ENCODE data around the gene ZNF319. TPM values are rescaled to one million over a fixed set of nuclear protein-coding genes. Genes with fewer than 3 reads are reported as not detected.

The ZNF319 gene
- total RNA-seq, 1 donor, result 4.8 TPM

DNA sequence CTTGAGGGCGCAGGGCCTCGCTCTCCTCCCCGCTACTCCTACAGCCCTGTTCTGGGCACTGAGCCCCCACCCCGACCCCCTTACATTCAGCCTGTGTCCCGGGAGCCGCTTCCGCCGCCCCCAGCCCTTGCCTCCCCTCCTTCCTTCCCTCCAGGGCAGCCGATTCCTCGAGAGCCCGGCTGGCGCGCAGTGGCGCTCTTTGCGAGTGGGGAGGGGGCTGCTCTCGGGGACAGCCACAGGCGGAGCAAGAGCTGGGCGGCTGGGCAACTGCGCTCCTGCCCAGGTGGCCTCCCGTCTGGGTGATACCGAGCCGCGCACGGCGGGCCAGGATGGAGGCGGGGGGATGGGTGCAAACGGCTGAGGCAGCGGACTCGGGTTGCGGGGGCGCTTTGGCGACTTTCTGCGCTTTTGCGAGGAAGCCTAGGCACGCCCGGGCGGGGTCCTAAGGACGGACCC is 26.3 kb upstream of the ZNF319 start:
- peak overlapping the region; percentile 65 for H3K4me3 ChIP-seq (ENCODE audit: low read depth, low read length)
- TF ChIP-seq CTCF (IDR thresholded peaks at IDR 0.05; ENCODE audit: insufficient read depth, low read length), result no peak
- DNase-seq (ENCODE audit: low read depth), result no peak

- TF ChIP-seq CTCF (IDR thresholded peaks at IDR 0.05; ENCODE audit: insufficient read depth, low read length), result no peak
- DNase-seq (ENCODE audit: low read depth), result peak; percentile 41
Measured at GRCh38 chr16:58026139-58026704, 25.8 kb upstream of the ZNF319 start.

GRCh38 chr16:58025351-58026138 is 25.1 kb upstream of the ZNF319 start, which contains the start of gene MMP15:
MMP15 (plus strand) TSS chr16:58025754; CDS start chr16:58026351, 597 bp downstream.
- TF ChIP-seq CTCF (IDR thresholded peaks at IDR 0.05; ENCODE audit: insufficient read depth, low read length), result no peak
- peak within 1 kb of the TSS; percentile 65 for H3K4me3 ChIP-seq (ENCODE audit: low read depth, low read length)
- peak; percentile 48 for DNase-seq (ENCODE audit: low read depth)

More at GRCh38 chr16:58026139-58026704, 25.8 kb upstream of the ZNF319 start:
- peak overlapping the region; percentile 65 for H3K4me3 ChIP-seq (ENCODE audit: low read depth, low read length)

DNA sequence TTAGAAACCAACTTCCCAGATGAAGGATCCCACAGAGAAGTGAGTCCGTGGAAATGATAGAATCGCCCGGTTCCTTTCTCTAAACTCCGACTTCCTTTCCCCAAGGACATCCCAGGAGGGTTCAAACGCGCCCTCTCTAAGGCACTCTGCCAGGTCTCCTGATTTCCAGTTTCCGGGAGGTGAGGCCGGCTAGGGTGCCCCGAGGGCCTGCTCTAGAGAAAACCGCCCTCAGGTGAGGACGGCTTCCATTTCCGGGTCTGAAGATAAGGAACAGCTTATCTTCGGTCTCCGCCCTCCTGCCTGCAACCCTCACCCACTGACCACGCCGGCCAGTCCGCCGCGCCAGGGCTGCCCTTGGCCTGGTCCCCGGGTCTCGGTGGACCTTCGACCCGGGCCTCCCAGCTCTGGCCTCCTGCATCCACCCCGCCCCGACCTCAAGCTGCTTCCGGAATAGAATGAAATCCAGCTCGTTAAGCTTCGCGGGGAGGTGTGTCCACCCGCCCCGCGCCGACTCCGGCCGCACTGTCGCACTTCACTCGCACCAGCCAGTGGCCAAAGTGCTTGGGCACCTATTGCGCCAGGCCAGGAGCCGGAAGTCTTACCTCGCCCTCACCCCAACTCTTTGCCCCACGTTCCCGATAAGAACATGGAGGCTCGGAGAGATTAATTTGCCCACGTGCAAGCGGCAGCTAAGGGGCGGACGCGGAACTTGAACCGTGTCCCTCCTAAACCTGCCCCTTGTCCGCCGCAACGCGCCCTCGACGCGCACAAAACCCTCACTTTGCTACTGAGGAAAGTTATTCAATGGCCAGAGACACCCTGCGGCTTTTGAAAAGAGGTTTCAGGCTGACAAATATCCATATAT is 24.2 kb upstream of the ZNF319 start:
- H3K4me3 ChIP-seq (ENCODE audit: low read depth, low read length), result peak overlapping the region; percentile 65
- DNase-seq (ENCODE audit: low read depth), result no peak

GRCh38 chr16:58022601-58023371 is 22.3 kb upstream of the ZNF319 start:
- peak; percentile 72 for DNase-seq (ENCODE audit: low read depth)
- TF ChIP-seq CTCF (IDR thresholded peaks at IDR 0.05; ENCODE audit: insufficient read depth, low read length), result no peak
- H3K4me3 ChIP-seq (ENCODE audit: low read depth, low read length), result no peak overlapping the region

More for the DNA sequence above, 24.2 kb upstream of the ZNF319 start:
- TF ChIP-seq CTCF (IDR thresholded peaks at IDR 0.05; ENCODE audit: insufficient read depth, low read length), result no peak
